ENCODE results near the gene KCTD8.

DNA sequence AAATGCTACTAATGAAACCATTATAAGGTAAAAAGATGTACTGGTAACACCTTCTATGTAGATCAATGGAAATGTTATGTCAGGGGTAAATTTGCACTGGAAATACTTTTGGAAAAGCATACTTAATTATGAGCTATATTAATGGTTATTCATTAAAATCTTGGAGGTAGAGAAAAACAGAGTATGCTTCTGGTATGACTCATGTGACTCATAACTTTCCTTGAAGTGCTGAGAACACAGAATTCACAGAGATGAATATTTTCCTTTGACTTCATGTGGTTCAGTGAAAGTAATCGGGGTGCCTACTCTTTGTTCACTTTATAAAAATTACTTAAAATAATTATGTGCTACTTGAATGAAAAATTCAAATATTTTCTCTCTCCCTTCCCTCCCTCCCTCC, 254.2 kb downstream of the KCTD8 start:
- TF ChIP-seq EP300 (IDR thresholded peaks at IDR 0.05) = no peak
- no peak for TF ChIP-seq POLR2A (IDR thresholded peaks at IDR 0.05)

All from suprapubic skin (tissue), 2 donors.